GM12878 (cell line): Measurements from ENCODE around the gene PRDM16. TPM values are rescaled to one million over a fixed set of nuclear protein-coding genes. Genes with fewer than 3 reads are reported as not detected.

ENCODE experiments used
- CEBPB ChIP-seq, 2 experiments: fragments of 150-350 bp in 1 of 2; IDR thresholded peaks; 2 replicates each; pipeline ENCODE4 v1.6.1; 2012 to 2014; ENCODE audit warnings: low read depth in 2 of 2, low read length in 2 of 2, borderline replicate concordance in 1 of 2, inconsistent platforms in 1 of 2
- CHD1 ChIP-seq: IDR thresholded peaks from 2 replicates; pipeline ENCODE4 v1.6.1; 2012; ENCODE audit warnings: low read depth, low read length, improper control_type of control experiment
- CHD4 ChIP-seq: fragments of 200-600 bp; sonication (generic); IDR thresholded peaks from 2 replicates; pipeline ENCODE4 v1.6.1; 2016; ENCODE audit warnings: mild to moderate bottlenecking
- EGR1 ChIP-seq, 2 experiments: IDR thresholded peaks; 1 replicate in 1 of 2; 2 replicates in 1 of 2; pipeline ENCODE4 v1.6.1; 2011 to 2012; ENCODE audit warnings: low read depth in 2 of 2, low read length in 2 of 2, borderline replicate concordance in 1 of 2, mild to moderate bottlenecking in 1 of 2, moderate library complexity in 1 of 2
- ETV6 ChIP-seq, 2 experiments: fragments of 450-650 bp in 1 of 2; IDR thresholded peaks in 1 of 2; conservative IDR thresholded peaks in 1 of 2; 2 replicates each; pipeline ENCODE4 v1.6.1; 2014; ENCODE audit warnings: antibody characterized with exemption in 1 of 2, borderline replicate concordance in 1 of 2, low read depth in 1 of 2, mild to moderate bottlenecking in 1 of 2, moderate library complexity in 1 of 2
- MXI1 ChIP-seq: fragments of 150-350 bp; IDR thresholded peaks from 2 replicates; pipeline ENCODE4 v1.6.1; 2011; ENCODE audit warnings: low read depth, mild to moderate bottlenecking, inconsistent platforms, low read length, improper control_type of control experiment
- ZNF24 ChIP-seq: fragments of 450-650 bp; IDR thresholded peaks from 2 replicates; pipeline ENCODE4 v1.6.1; 2017; ENCODE audit warnings: antibody characterized with exemption, mild to moderate bottlenecking
- polyA plus RNA-seq, 11 experiments: library from polyadenylated mRNA; depleted of rRNA in 4 of 11; unstranded in 6 of 11; stranded (reverse) in 5 of 11; fragments of >200 nt; fragmentation: Nextera tagmentation in 4 of 11; fragmentation: Illumina TruSeq in 1 of 11; extraction: Ambion mirVana in 4 of 11; extraction: Trizol in 1 of 11; gene quantifications; 1 replicate in 1 of 11; 2 replicates in 10 of 11; pipeline versions ENCODE4 v1.2.1 to v1.2.3, GENCODE V29; 2011 to 2016; ENCODE audit warnings: inconsistent platforms in 2 of 11, missing spikeins in 2 of 11, low read depth in 1 of 11
- total RNA-seq, 4 experiments: library from RNA; depleted of rRNA in 3 of 4; stranded (reverse); fragments of >200 nt in 3 of 4; fragmentation: Illumina TruSeq in 1 of 4; extraction: Trizol in 1 of 4; gene quantifications; 2 replicates each; pipeline versions ENCODE4 v1.2.1 to v1.2.3, GENCODE V29; 2013 to 2021
- TF ChIP-seq, protein P1 (sequence below): fragments of 450-650 bp; formaldehyde crosslinking; IDR thresholded peaks from 2 replicates; pipeline ENCODE4 v1.4.0; 2020; ENCODE audit warnings: mild to moderate bottlenecking, moderate library complexity
- TF ChIP-seq, protein P2 (sequence below): IDR thresholded peaks from 2 replicates; pipeline ENCODE4 v1.6.1; 2012; ENCODE audit warnings: low read depth, low read length, improper control_type of control experiment

PRDM16 gene
- total and polyA plus RNA-seq, 10 of the 15 experiments (the other 5 are each of a cell fraction or from before 2014, with no cell fraction given) = 0.03 TPM; not detected in 9

DNA sequence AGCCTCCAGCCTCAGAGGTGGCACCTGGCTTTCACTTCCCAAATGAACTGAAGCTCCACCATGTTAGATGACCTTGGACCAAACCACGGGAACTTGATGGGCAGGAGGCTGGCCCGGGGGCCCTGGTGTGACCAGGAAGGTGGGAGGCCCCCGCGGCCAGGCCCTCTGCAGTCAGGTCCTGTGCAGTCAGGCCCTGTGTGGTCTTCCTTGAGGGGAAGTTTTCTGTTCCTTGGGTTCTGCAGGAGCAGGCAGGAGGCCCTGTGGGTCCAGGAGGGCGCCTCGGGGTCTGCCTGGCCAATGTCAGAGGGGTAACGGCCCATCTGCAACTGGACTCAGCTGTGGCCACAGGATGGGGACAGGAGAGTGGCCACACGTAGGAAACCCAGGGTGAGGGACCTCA lies 13.0 kb downstream of the PRDM16 start (continued):
- TF ChIP-seq ZNF24 = no peak
- TF ChIP-seq CEBPB (IDR thresholded peaks at IDR 0.05; ENCODE audit: borderline replicate concordance in 1 of 2, low read depth in 2 of 2, low read length in 2 of 2) = no peak
- TF ChIP-seq, protein P1, sequence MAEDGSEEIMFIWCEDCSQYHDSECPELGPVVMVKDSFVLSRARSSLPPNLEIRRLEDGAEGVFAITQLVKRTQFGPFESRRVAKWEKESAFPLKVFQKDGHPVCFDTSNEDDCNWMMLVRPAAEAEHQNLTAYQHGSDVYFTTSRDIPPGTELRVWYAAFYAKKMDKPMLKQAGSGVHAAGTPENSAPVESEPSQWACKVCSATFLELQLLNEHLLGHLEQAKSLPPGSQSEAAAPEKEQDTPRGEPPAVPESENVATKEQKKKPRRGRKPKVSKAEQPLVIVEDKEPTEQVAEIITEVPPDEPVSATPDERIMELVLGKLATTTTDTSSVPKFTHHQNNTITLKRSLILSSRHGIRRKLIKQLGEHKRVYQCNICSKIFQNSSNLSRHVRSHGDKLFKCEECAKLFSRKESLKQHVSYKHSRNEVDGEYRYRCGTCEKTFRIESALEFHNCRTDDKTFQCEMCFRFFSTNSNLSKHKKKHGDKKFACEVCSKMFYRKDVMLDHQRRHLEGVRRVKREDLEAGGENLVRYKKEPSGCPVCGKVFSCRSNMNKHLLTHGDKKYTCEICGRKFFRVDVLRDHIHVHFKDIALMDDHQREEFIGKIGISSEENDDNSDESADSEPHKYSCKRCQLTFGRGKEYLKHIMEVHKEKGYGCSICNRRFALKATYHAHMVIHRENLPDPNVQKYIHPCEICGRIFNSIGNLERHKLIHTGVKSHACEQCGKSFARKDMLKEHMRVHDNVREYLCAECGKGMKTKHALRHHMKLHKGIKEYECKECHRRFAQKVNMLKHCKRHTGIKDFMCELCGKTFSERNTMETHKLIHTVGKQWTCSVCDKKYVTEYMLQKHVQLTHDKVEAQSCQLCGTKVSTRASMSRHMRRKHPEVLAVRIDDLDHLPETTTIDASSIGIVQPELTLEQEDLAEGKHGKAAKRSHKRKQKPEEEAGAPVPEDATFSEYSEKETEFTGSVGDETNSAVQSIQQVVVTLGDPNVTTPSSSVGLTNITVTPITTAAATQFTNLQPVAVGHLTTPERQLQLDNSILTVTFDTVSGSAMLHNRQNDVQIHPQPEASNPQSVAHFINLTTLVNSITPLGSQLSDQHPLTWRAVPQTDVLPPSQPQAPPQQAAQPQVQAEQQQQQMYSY (CRISPR knock-in tag) = no peak
- no peak for TF ChIP-seq ETV6 (conservative IDR thresholded peaks at IDR 0.05 in 1 of 2, IDR thresholded peaks at IDR 0.05 in 1 of 2; ENCODE audit: borderline replicate concordance in 1 of 2, low read depth in 1 of 2)
- TF ChIP-seq, protein P2, sequence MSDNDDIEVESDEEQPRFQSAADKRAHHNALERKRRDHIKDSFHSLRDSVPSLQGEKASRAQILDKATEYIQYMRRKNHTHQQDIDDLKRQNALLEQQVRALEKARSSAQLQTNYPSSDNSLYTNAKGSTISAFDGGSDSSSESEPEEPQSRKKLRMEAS = no peak
- no peak for TF ChIP-seq MXI1
- TF ChIP-seq CHD1 = no peak
- TF ChIP-seq EGR1 (IDR thresholded peaks at IDR 0.05; ENCODE audit: borderline replicate concordance in 1 of 2, low read depth in 2 of 2, low read length in 2 of 2) = no peak
- TF ChIP-seq CHD4 = no peak
- TF ChIP-seq, all 136 proteins: peak for 0
